HG03342 (cell line): Measurements from ENCODE around the gene FAM50A.
"Not testable (repeated sequence)": the region's sequence is repeated elsewhere in the genome, so short reads cannot be mapped to it uniquely, and the experiment has no call there.

Source experiments
- ATAC-seq: cut with Tn5 transposase; IDR thresholded peaks from one replicate; pipeline ENCODE4 v1.9.1; 2021; ENCODE audit warnings: mild to moderate bottlenecking, moderate library complexity; ENCODE audit not compliant: unreplicated experiment

FAM50A gene

DNA sequence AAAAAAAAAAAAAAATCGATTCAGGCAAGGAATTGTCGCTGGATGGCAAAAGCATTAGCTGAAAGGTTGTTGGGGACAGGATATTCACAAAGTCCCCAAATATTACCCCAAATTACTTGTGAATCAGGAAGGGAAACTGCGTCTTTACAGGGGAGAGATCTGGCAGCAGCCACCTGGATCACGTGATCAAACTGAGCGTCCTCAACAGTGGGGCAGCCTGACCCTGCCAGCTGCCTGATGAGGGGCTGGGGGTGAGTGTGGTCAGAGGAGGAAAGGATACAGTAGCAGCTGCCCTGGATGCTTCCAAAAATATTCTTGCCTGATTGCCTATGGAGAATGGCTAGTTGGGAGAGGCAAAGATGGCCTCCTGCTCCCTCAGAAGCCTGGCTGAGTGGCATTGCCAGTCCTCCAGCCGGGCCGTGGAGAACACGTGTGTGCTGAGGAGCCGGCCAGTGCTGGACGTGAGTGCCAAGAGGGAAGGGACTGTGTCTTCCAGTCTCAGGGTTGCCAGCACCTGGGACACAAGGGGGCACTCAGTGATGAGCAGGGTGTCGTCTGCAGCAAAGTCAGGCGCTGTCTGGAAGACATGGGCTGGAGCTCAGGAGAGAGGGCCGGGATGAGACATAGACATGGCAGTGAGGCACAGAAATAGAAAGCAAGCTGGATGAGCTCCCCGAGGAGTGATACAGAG lies 38.1 kb downstream of the FAM50A start:
- ATAC-seq = no peak

DNA sequence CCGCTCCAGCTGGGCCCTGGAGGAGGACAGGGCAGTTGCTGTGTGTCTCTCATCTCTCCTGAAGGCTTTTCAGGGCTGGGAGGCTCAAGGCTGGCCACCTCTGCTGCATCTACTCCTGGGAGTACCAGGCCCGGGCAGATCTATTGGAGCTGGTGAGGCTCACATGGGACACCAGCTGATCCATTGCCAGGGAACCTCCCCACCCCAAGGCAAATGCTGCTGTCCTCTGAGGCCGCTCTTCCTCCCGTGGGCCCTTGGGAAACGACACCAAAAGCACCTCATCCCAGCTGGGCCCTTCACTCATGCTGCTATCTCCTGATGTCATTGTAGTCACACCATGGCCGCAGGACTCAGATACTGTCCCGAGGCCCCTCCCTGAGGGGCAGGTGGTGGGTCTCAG lies 38.8 kb downstream of the FAM50A start:
- no peak for ATAC-seq

GRCh38 chrX:154483325-154483724 lies 39.4 kb downstream of the FAM50A start:
- ATAC-seq = no peak

DNA sequence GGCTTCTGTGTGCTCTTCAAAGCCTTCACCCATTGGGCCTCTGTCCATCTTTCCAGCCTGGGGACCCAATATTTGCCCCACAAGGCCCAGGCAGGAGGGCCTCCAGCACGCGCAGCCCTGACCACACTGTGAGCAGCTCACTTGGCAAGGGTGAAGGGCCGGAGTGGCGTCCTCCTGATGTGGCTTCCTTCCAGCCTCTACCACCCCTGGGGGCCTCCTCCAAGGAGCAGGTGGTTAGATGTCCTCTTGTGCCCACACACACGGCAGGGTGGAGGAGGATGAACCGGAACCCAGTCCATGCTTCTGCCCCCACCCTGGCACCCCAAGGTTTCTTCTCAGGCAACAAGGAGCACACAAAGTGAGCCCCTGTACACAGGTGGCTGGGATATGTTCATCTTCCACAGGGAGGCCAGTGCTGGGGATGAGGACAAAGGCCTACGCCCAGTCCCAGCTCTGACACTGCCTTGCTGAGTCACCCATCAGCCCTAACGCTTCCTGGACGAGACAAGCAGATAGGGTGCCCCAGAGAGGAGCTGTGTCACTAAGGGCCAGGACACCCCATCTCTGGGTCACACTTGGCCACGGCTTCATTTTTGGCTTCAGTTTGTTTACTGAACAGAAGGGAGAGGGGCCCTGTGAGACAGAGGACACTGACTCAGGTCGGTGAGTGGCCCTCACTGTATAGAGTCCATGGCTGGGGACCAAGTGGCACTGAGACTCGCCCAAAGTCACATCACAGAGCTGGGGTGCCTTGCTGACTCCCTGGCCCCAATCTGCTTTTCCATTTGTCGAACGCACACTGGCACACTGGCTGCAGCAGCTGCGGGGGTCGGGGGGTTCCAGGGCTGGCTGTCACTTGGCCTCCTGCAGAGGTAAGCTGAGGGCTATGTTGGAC lies 40.6 kb downstream of the FAM50A start:
- no peak for ATAC-seq

- no peak for ATAC-seq
Observed at GRCh38 chrX:154485150-154486051, 41.5 kb downstream of the FAM50A start.

DNA sequence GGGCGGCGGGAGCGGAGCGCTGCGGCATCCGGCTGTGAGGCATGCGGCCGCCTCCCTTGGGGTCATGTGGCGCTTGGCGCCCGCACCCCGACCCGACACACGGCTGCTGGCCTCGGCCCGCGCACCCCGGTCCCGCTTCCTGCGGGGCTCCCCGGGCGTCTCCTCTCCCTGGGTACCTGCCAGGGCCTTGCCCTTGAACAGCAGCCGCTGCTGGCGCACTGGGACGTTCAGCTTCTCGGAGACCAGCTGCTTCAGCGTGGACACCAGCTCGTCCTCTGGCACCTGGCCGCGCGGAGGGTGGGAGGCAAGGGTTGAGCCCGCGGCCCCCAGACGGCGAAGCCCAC lies 42.1 kb downstream of the FAM50A start:
- no peak for ATAC-seq

GRCh38 chrX:154486396-154487207 lies 42.7 kb downstream of the FAM50A start, which contains the start of gene UBL4A:
Gene UBL4A, minus strand, starts transcription at chrX:154486615. Its CDS starts 31 bp downstream, at chrX:154486584.
- ATAC-seq = peak; percentile 24

DNA sequence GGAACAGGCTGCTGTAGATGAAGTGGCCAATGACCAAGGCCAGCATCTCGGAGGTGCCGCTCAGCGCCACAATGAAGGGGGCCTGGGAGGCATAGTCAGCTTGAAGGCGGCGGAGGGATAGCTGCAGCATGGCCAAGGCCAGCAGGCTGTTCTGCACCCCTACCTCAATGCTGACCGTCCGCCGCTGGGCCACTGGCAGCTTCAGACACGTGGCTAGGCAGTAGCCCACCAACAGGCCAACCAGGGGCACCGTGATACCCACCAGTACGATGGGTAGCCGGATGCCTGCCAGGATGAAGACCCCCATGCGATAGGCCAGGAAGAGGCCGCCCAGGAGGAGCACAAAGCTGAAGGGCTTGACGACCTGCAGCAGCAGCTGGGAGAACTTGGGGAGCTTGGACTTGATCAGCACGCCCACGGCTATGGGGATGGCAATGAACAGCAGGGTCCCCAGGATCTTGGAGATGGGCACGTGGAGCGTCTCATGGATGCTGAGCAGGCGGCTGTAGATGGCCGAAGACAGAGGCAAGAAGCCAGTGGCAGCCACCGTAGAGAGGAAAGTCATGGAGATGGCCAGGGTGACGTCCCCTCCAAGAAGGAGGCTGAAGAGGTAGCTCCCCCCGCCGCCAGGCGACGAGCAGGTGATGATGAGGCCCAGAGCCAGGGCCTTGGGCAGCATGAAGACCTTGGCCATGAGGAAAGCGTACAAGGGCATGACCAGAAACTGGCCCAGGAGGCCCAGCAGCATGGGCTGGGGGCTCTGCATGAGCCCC lies 43.8 kb downstream of the FAM50A start:
- no peak for ATAC-seq

DNA sequence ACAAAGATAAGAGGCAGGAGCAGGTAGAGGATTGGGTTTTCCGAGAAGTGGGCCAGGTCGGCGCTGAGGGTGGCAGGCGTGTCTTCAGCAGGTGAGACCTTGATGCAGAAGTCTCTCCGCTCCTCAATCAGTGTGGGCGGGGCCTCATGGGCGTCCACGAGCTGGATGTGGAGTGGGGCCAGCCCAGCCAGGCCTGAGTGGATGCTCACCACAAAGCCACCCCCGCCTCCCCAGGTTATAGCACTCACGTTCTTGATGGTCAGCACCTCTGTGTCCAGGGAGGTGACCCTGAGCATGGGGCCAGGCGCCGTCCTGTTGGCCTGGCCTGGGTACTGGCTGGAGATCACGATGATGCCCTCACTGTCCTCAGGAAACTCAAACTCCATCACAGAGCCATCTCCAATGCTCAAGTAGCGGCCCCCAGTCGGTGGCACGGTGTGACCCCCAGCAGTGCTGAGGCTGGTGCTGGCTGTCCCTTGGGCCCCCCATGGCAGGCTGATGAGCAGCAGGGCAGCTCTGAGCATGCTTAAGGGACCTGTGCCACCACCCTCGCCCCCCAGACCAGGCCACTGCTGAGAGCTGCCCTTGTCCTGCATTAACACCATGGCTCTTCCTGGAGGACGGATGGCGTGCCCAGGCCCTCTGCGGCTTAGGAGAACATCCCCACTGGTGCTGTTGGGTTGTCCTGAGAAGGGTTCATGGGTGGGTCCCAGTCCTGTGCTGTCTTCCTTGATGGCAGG lies 44.6 kb downstream of the FAM50A start:
- ATAC-seq = no peak

DNA sequence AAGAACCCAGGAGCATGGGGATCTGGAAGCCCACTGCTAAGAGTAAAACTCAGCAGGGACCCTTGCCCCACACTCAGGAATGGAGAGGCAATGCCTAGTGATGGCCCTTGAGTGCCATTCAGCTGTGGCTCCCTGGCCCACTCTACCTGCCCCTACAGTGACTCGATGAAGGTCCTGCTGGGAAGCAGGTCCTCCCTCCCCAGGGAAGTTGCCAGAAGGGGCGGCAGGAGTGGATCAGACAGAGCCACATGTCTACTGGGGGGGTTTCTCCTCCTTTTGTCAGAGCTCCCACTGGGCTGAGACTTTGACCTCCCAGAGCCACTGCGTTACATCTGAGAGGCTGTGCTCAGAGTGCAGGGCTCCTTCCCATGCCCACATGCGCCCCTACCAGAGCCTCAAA lies 45.2 kb downstream of the FAM50A start:
- no peak for ATAC-seq

GRCh38 chrX:154490021-154490413 lies 46.1 kb downstream of the FAM50A start:
- peak; percentile 28 for ATAC-seq

DNA sequence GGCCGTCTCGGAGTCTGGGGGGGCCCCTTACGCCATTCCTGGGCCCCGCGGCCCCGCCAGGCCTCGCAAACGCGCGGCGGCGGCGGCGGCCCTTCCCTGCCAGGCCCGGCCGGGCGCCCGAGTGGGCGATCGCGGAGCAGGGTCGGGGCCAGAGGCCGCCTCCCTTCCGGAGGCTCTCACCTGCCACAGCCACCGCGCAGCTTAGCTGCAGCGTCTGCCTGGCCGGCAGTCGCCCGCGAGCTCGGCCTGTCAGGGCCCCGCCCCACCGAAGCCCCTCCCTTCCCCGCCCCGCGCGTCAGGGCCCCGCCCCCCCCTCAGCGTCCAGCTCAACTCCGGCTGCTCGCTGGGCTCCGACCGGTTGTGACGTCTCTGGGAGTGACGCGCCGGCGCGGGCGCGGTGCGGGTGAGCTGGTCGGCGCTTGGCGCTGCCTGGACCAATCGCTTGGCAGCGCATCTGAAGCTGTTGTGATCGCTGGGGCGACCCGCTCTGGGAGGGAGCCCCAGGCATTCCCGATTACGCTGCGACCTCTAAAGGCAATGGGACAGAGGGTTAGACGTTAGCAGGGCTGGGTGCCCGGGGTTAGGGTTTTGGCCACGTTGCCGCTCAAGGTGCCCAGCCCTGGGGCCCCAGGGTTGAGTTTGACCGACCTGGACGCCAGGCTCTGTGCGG lies 46.6 kb downstream of the FAM50A start, which contains the start of gene SLC10A3:
SLC10A3 (minus strand) TSS at position 216 of the 670 bp plus-strand sequence. CDS start 1,689 bp downstream, outside the sequence.
- ATAC-seq = peak; percentile 72

GRCh38 chrX:154494715-154495114 lies 50.8 kb downstream of the FAM50A start:
- no peak for ATAC-seq

GRCh38 chrX:154495472-154495922 lies 51.6 kb downstream of the FAM50A start:
- ATAC-seq = no peak

- not testable (repeated sequence) for ATAC-seq
Observed at GRCh38 chrX:154496591-154497137, 52.7 kb downstream of the FAM50A start.
